HEK293T (cell line): ENCODE results near the gene RASL11A.
"Not testable (repeated sequence)": the region's sequence is repeated elsewhere in the genome, so short reads cannot be mapped to it uniquely, and the experiment has no call there.

Source experiments
- CTCF ChIA-PET: fragments of 350-600 bp; formaldehyde crosslinking; extraction: SDS; loops from one replicate; lab custom pipeline; 2021; ENCODE audit warnings: antibody characterized with exemption, inconsistent platforms; lab: Yijun Ruan, JAX
- POLR2A ChIA-PET: fragments of 350-600 bp; formaldehyde crosslinking; extraction: SDS; loops from one replicate; lab custom pipeline; 2020; ENCODE audit warnings: antibody characterized with exemption, inconsistent platforms; lab: Yijun Ruan, JAX
- DNase-seq: peaks from one replicate; pipeline ENCODE4 v3.0.0; 2012; ENCODE audit warnings: mixed read lengths; ENCODE audit errors: extremely low spot score
- ARNT ChIP-seq: fragments of 450-650 bp; IDR thresholded peaks from 2 replicates; pipeline ENCODE4 v1.6.1; 2017; ENCODE audit warnings: mild to moderate bottlenecking
- BHLHE40 ChIP-seq: fragments of 450-650 bp; IDR thresholded peaks from 2 replicates; pipeline ENCODE4 v1.6.1; 2016; ENCODE audit warnings: mild to moderate bottlenecking, moderate library complexity, borderline replicate concordance
- CTBP1 ChIP-seq: fragments of 450-650 bp; IDR thresholded peaks from 2 replicates; pipeline ENCODE4 v1.6.1; 2016; ENCODE audit warnings: borderline replicate concordance
- ELF4 ChIP-seq: fragments of 450-650 bp; IDR thresholded peaks from 2 replicates; pipeline ENCODE4 v1.6.1; 2017; ENCODE audit warnings: antibody characterized with exemption
- FOXA1 ChIP-seq: fragments of 450-650 bp; IDR thresholded peaks from 2 replicates; pipeline ENCODE4 v1.6.1; 2016; ENCODE audit warnings: mild to moderate bottlenecking
- FOXK2 ChIP-seq: fragments of 450-650 bp; IDR thresholded peaks from 2 replicates; pipeline ENCODE4 v1.6.1; 2016; ENCODE audit warnings: mild to moderate bottlenecking
- FOXM1 ChIP-seq: fragments of 450-650 bp; IDR thresholded peaks from 2 replicates; pipeline ENCODE4 v1.6.1; 2017; ENCODE audit warnings: mild to moderate bottlenecking, borderline replicate concordance
- HDGF ChIP-seq: fragments of 450-650 bp; IDR thresholded peaks from 2 replicates; pipeline ENCODE4 v1.6.1; 2017; ENCODE audit warnings: antibody characterized with exemption, borderline replicate concordance
- L3MBTL2 ChIP-seq: fragments of 450-650 bp; conservative IDR thresholded peaks from 2 replicates; pipeline ENCODE4 v1.6.1; 2016; ENCODE audit warnings: mild to moderate bottlenecking
- LEF1 ChIP-seq: fragments of 450-650 bp; IDR thresholded peaks from 2 replicates; pipeline ENCODE4 v1.6.1; 2017; ENCODE audit warnings: mild to moderate bottlenecking, borderline replicate concordance
- NFRKB ChIP-seq: fragments of 450-650 bp; IDR thresholded peaks from 2 replicates; pipeline ENCODE4 v1.6.1; 2016; ENCODE audit warnings: mild to moderate bottlenecking, moderate library complexity
- PKNOX1 ChIP-seq: fragments of 450-650 bp; IDR thresholded peaks from 2 replicates; pipeline ENCODE4 v1.6.1; 2016
- SP1 ChIP-seq: fragments of 450-650 bp; IDR thresholded peaks from 2 replicates; pipeline ENCODE4 v1.6.1; 2017
- SUZ12 ChIP-seq: fragments of 450-650 bp; IDR thresholded peaks from 2 replicates; pipeline ENCODE4 v1.6.1; 2016; ENCODE audit warnings: mild to moderate bottlenecking
- TARDBP ChIP-seq: fragments of 450-650 bp; IDR thresholded peaks from 2 replicates; pipeline ENCODE4 v1.6.1; 2016
- ZNF384 ChIP-seq: fragments of 450-650 bp; IDR thresholded peaks from 2 replicates; pipeline ENCODE4 v1.6.1; 2016

RASL11A gene

GRCh38 chr13:27293076-27293691 is 22.6 kb downstream of the RASL11A start:
- POLR2A ChIA-PET: no interaction called here
- no peak for DNase-seq
- CTCF ChIA-PET: no interaction called here
- TF ChIP-seq SP1 (no peak), FOXA1 (no peak), LEF1 (no peak), HDGF (no peak), NFRKB (no peak), ELF4 (no peak), L3MBTL2 (no peak), FOXM1 (no peak), CTBP1 (no peak), TARDBP (no peak), ZNF384 (no peak), BHLHE40 (no peak), ARNT (no peak), SUZ12 (no peak), FOXK2 (no peak), PKNOX1 (no peak)

GRCh38 chr13:27293873-27294515 is 23.4 kb downstream of the RASL11A start:
- POLR2A ChIA-PET: no interaction called here
- DNase-seq: no peak
- CTCF ChIA-PET: no interaction called here
- no peak for TF ChIP-seq L3MBTL2
- TF ChIP-seq SUZ12: no peak
- TF ChIP-seq ARNT: no peak
- TF ChIP-seq NFRKB: no peak
- no peak for TF ChIP-seq BHLHE40
- no peak for TF ChIP-seq HDGF
- TF ChIP-seq SP1: no peak
- TF ChIP-seq ZNF384: no peak
- no peak for TF ChIP-seq FOXK2

- TF ChIP-seq SP1 (no peak), L3MBTL2 (no peak), CTBP1 (no peak), TARDBP (no peak), LEF1 (no peak), SUZ12 (no peak)
- no peak for DNase-seq
- ChIA-PET CTCF (no interaction called here), POLR2A (no interaction called here)
Measured at GRCh38 chr13:27295096-27295495, 24.5 kb downstream of the RASL11A start.

GRCh38 chr13:27295660-27296059 is 25.0 kb downstream of the RASL11A start:
- ChIA-PET POLR2A (no interaction called here), CTCF (no interaction called here)
- DNase-seq: no peak
- no peak for TF ChIP-seq ARNT
- TF ChIP-seq L3MBTL2: no peak
- TF ChIP-seq FOXK2: no peak
- no peak for TF ChIP-seq TARDBP
- TF ChIP-seq ZNF384: no peak
- no peak for TF ChIP-seq PKNOX1
- TF ChIP-seq ELF4: no peak
- no peak for TF ChIP-seq SUZ12
- no peak for TF ChIP-seq CTBP1
- TF ChIP-seq BHLHE40: no peak
- TF ChIP-seq LEF1: no peak

- no peak for TF ChIP-seq ELF4
- TF ChIP-seq ARNT: no peak
- TF ChIP-seq NFRKB: no peak
- no peak for TF ChIP-seq SP1
- no peak for TF ChIP-seq SUZ12
- no peak for TF ChIP-seq PKNOX1
- no peak for TF ChIP-seq CTBP1
- CTCF ChIA-PET: interaction anchor here (0.9 kb wide), 1 partner anchor 57 kb away, joined by 4 read pairs; no protein-coding TSS in a partner anchor
- POLR2A ChIA-PET: interaction anchor here (1.2 kb wide), 1 partner anchor 46 kb away, joined by 3 read pairs; no protein-coding TSS in a partner anchor
- no peak for DNase-seq
Measured at GRCh38 chr13:27296496-27296895, 25.9 kb downstream of the RASL11A start.

GRCh38 chr13:27298849-27299248 is 28.2 kb downstream of the RASL11A start:
- DNase-seq: no peak
- TF ChIP-seq SP1 (no peak), PKNOX1 (no peak), ARNT (no peak), ELF4 (no peak), HDGF (no peak), LEF1 (no peak)
- ChIA-PET CTCF (no interaction called here), POLR2A (no interaction called here)

- POLR2A ChIA-PET, CTCF ChIA-PET: not testable (repeated sequence)
Measured at GRCh38 chr13:27300406-27300805, 29.8 kb downstream of the RASL11A start.

More at GRCh38 chr13:27300406-27300805, 29.8 kb downstream of the RASL11A start:
- DNase-seq: not testable (repeated sequence)
